HCT116 (cell line): ENCODE measurements around the gene PKMYT1. TPM values are rescaled to one million over a fixed set of nuclear protein-coding genes. Genes with fewer than 3 reads are reported as not detected.

Source experiments
- ATAC-seq: fragments of 200-7000 bp; cut with Tn5 transposase; 2 replicates; pipeline ENCODE4 v1.9.1; 2020; ENCODE audit warnings: mild to moderate bottlenecking, moderate library complexity
- BruUV-seq: library from RNA; stranded (reverse); fragments of 400-500 nt; replicated peaks from 2 replicates; lab custom pipeline; 2021; lab: Mats Ljungman, UMichigan
- CTCF ChIA-PET: fragments of 300-600 bp; sonication (Branson Sonifier 250); formaldehyde crosslinking; loops from one replicate; lab custom pipeline; 2021; ENCODE audit warnings: antibody characterized with exemption; lab: Charles Lee
- POLR2A ChIA-PET: fragments of 300-600, 350-600 bp; sonication (Branson Sonifier 250); formaldehyde crosslinking; loops from one replicate; lab custom pipeline; 2021; ENCODE audit warnings: antibody characterized with exemption; lab: Charles Lee
- RAD21 ChIA-PET, 2 experiments: fragments of 300-600 bp; sonication (Branson Sonifier 250); formaldehyde crosslinking; loops; one replicate each; lab custom pipeline; 2023; ENCODE audit warnings: low total read pairs in 2 of 2; ENCODE audit not compliant: uncharacterized antibody in 2 of 2, unreplicated experiment in 2 of 2, low non-redundant PET in 1 of 2; lab: Charles Lee
- DNase-seq: peaks from one replicate; pipeline ENCODE4 v3.0.0-alpha.2; 2010; ENCODE audit warnings: low read depth, low spot score
- H2AFZ ChIP-seq: fragments of 200-600 bp; shearing (Covaris generic), sonication (generic); 2 replicates; pipeline ENCODE4 v1.6.1; 2017; ENCODE audit warnings: low read depth, mixed run types, mixed read lengths, antibody characterized with exemption, low read length; ENCODE audit not compliant: poor library complexity, severe bottlenecking
- H3K27ac ChIP-seq: 2 replicates; pipeline ENCODE4 v1.5.1; 2012; ENCODE audit warnings: low read depth, low read length
- H3K27me3 ChIP-seq: fragments of 200-600 bp; sonication (generic); 2 replicates; pipeline ENCODE4 v1.6.1; 2016; ENCODE audit warnings: mixed run types, low read length, mixed read lengths; ENCODE audit not compliant: insufficient read depth
- H3K36me3 ChIP-seq, 2 experiments: fragments of 200-500 bp in 1 of 2; fragments of 200-600 bp in 1 of 2; sonication (Bioruptor generic) in 1 of 2; sonication (generic) in 1 of 2; 2 replicates each; pipeline versions ENCODE4 v1.5.1 to v1.6.1; 2014 to 2016; ENCODE audit warnings: low read length in 2 of 2, inconsistent platforms in 1 of 2, mixed read lengths in 1 of 2, mixed run types in 1 of 2; ENCODE audit not compliant: insufficient read depth in 2 of 2, control insufficient read depth in 1 of 2
- H3K4me1 ChIP-seq, 2 experiments: fragments of 200-600 bp in 1 of 2; sonication (generic) in 1 of 2; 2 replicates each; pipeline versions ENCODE4 v1.5.1 to v1.6.1; 2012 to 2017; ENCODE audit warnings: low read length in 2 of 2, inconsistent platforms in 1 of 2, mild to moderate bottlenecking in 1 of 2, mixed read lengths in 1 of 2, mixed run types in 1 of 2, moderate library complexity in 1 of 2; ENCODE audit not compliant: insufficient read depth in 2 of 2, control insufficient read depth in 1 of 2
- H3K4me2 ChIP-seq: fragments of 200-600 bp; sonication (generic); 2 replicates; pipeline ENCODE4 v1.6.1; 2017; ENCODE audit warnings: mixed run types, low read length, mixed read lengths
- H3K4me3 ChIP-seq, 2 experiments: fragments of 200-600 bp in 1 of 2; sonication (generic) in 1 of 2; replicated peaks in 1 of 2; 2 replicates each; pipeline ENCODE4 v1.5.1; 2011 to 2016; ENCODE audit warnings: low read length in 2 of 2, control low read depth in 1 of 2, low read depth in 1 of 2, mild to moderate bottlenecking in 1 of 2, mixed read lengths in 1 of 2, mixed run types in 1 of 2
- H3K79me2 ChIP-seq: fragments of 200-600 bp; sonication (generic); 2 replicates; pipeline ENCODE4 v1.6.1; 2017; ENCODE audit warnings: mild to moderate bottlenecking, mixed run types, low read length, moderate library complexity, mixed read lengths; ENCODE audit not compliant: insufficient read depth
- H3K9ac ChIP-seq: fragments of 200-600 bp; sonication (generic); 2 replicates; pipeline ENCODE4 v1.6.1; 2016; ENCODE audit warnings: low read length, mixed read lengths
- H3K9me2 ChIP-seq: fragments of 200-600 bp; sonication (generic), shearing (Covaris generic); 2 replicates; pipeline ENCODE4 v1.6.1; 2017; ENCODE audit warnings: mixed run types, mild to moderate bottlenecking, moderate library complexity; ENCODE audit not compliant: insufficient read depth
- H3K9me3 ChIP-seq, 2 experiments: fragments of 200-500 bp in 1 of 2; fragments of 200-600 bp in 1 of 2; sonication (Bioruptor generic) in 1 of 2; sonication (generic) in 1 of 2; 2 replicates each; pipeline ENCODE4 v1.6.1; 2014 to 2017; ENCODE audit warnings: low read length in 2 of 2, mixed read lengths in 2 of 2, inconsistent platforms in 1 of 2, low read depth in 1 of 2, mild to moderate bottlenecking in 1 of 2, mixed run types in 1 of 2, moderate library complexity in 1 of 2; ENCODE audit not compliant: control insufficient read depth in 1 of 2, insufficient read depth in 1 of 2
- H4K20me1 ChIP-seq: fragments of 200-600 bp; sonication (generic), shearing (Covaris generic); 2 replicates; pipeline ENCODE4 v1.6.1; 2017; ENCODE audit warnings: mixed run types, mild to moderate bottlenecking, moderate library complexity; ENCODE audit not compliant: insufficient read depth
- ATF3 ChIP-seq: IDR thresholded peaks from 2 replicates; pipeline ENCODE4 v1.6.1; 2012
- CBX3 ChIP-seq: IDR thresholded peaks from 2 replicates; pipeline ENCODE4 v1.6.1; 2012; ENCODE audit warnings: low read depth
- CEBPB ChIP-seq: IDR thresholded peaks from 2 replicates; pipeline ENCODE4 v1.6.1; 2012; ENCODE audit warnings: low read depth
- EGR1 ChIP-seq: IDR thresholded peaks from 2 replicates; pipeline ENCODE4 v1.6.1; 2012; ENCODE audit warnings: low read depth
- EZH2phosphoT487 ChIP-seq: fragments of 200-600 bp; IDR thresholded peaks from 2 replicates; pipeline ENCODE4 v1.6.1; 2018; ENCODE audit warnings: antibody characterized with exemption, borderline replicate concordance
- FOSL1 ChIP-seq: IDR thresholded peaks from 2 replicates; pipeline ENCODE4 v1.6.1; 2012; ENCODE audit warnings: low read depth
- JUND ChIP-seq: IDR thresholded peaks from 2 replicates; pipeline ENCODE4 v1.6.1; 2012
- MAX ChIP-seq: IDR thresholded peaks from 2 replicates; pipeline ENCODE4 v1.6.1; 2012
- POLR2A ChIP-seq: IDR thresholded peaks from 2 replicates; pipeline ENCODE4 v1.7.0; 2011; ENCODE audit warnings: borderline replicate concordance; ENCODE audit not compliant: insufficient read depth, insufficient read length; ENCODE audit errors: extremely low read depth
- POLR2AphosphoS5 ChIP-seq: IDR thresholded peaks from 2 replicates; pipeline ENCODE4 v1.6.1; 2011; ENCODE audit warnings: mild to moderate bottlenecking, low read depth, low read length, moderate library complexity
- RAD21 ChIP-seq: IDR thresholded peaks from 2 replicates; pipeline ENCODE4 v1.6.1; 2012; ENCODE audit warnings: low read depth, mild to moderate bottlenecking
- REST ChIP-seq: IDR thresholded peaks from 2 replicates; pipeline ENCODE4 v1.6.1; 2012; ENCODE audit warnings: low read depth
- SP1 ChIP-seq: IDR thresholded peaks from 2 replicates; pipeline ENCODE4 v1.6.1; 2012; ENCODE audit warnings: low read depth
- SRF ChIP-seq: IDR thresholded peaks from 2 replicates; pipeline ENCODE4 v1.6.1; 2012; ENCODE audit warnings: low read depth
- YY1 ChIP-seq: IDR thresholded peaks from 2 replicates; pipeline ENCODE4 v1.6.1; 2011; ENCODE audit warnings: low read length, low read depth, moderate library complexity, mild to moderate bottlenecking; ENCODE audit not compliant: insufficient replicate concordance; ENCODE audit errors: extremely low read depth
- ZFX ChIP-seq: fragments of 450-650 bp; IDR thresholded peaks from 2 replicates; pipeline ENCODE4 v1.6.1; 2017
- intact Hi-C: fragments of 100-400 bp; cut with micrococcal nuclease; formaldehyde crosslinking; loops from 2 replicates; pipeline ENCODE4 v1.10.0; 2022
- total RNA-seq: library from RNA; stranded (reverse); gene quantifications from one replicate; pipeline ENCODE4 v1.2.1, GENCODE V29; 2021; ENCODE audit not compliant: unreplicated experiment
- TF ChIP-seq, protein P1 (sequence below): IDR thresholded peaks from 2 replicates; pipeline ENCODE4 v1.6.1; 2011; ENCODE audit warnings: mild to moderate bottlenecking, low read length, moderate library complexity; ENCODE audit not compliant: insufficient replicate concordance; ENCODE audit errors: extremely low read depth

PKMYT1 gene
- total RNA-seq, 1 experiment from 2014 or later: 104 TPM

DNA sequence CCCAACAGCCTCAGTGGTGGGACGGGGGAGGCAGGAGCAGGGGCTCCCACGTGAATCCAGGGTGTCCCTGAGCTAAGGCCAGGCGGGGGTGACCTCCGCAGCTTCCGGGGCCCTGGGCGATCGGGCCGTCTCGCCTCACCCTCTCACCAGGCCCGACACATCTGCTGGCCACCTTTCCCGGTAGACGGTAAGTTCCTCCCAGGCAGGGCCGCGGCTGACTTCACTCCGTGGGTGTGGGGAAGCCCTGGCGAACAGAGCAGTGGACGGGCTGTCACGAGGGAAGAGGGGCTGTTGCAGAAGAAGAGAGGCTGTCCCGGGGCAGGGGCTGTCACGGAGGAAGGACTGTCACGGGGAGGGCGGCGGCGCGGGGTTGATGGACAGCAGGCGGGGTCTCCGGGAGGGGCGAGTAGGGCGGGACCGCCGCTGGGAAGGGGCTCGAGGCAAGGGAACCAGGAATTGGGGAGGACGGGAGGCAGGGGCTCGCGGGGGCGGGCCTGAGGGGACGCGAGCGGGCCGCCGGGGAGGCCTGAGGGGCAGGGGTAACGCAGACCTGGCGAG lies 498 bp downstream of the PKMYT1 start:
- TSS peak; percentile 58 for BruUV-seq
- H3K9me3 ChIP-seq: no peaks in the 10 kb centered on the region
- ATAC-seq: peak; percentile 39
- ChIA-PET CTCF (no interaction called here), RAD21 (no interaction called here), POLR2A (interaction anchor here (0.9 to 2.8 kb wide), 3 partner anchors 10 to 41 kb away, joined by 3 to 11 read pairs (median 10); partner anchors contain the start of genes KREMEN2 and TNFRSF12A)
- TF ChIP-seq POLR2A: no peak
- TF ChIP-seq FOSL1: no peak
- TF ChIP-seq CBX3: no peak
- TF ChIP-seq CEBPB: no peak
- no peak for TF ChIP-seq ATF3
- TF ChIP-seq SP1: no peak
- no peak for TF ChIP-seq EGR1
- no peak for TF ChIP-seq MAX
- TF ChIP-seq RAD21: no peak
- no peak for TF ChIP-seq POLR2AphosphoS5
- TF ChIP-seq SRF: no peak
- no peak for TF ChIP-seq EZH2phosphoT487
- no peak for TF ChIP-seq REST
- TF ChIP-seq, protein P1, sequence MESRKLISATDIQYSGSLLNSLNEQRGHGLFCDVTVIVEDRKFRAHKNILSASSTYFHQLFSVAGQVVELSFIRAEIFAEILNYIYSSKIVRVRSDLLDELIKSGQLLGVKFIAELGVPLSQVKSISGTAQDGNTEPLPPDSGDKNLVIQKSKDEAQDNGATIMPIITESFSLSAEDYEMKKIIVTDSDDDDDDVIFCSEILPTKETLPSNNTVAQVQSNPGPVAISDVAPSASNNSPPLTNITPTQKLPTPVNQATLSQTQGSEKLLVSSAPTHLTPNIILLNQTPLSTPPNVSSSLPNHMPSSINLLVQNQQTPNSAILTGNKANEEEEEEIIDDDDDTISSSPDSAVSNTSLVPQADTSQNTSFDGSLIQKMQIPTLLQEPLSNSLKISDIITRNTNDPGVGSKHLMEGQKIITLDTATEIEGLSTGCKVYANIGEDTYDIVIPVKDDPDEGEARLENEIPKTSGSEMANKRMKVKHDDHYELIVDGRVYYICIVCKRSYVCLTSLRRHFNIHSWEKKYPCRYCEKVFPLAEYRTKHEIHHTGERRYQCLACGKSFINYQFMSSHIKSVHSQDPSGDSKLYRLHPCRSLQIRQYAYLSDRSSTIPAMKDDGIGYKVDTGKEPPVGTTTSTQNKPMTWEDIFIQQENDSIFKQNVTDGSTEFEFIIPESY: no peak
- TF ChIP-seq JUND: no peak
- TF ChIP-seq ZFX: no peak
- TF ChIP-seq YY1: no peak
- peak overlapping the region; percentile 99 for H3K9ac ChIP-seq
- no peaks in the 10 kb centered on the region; the same call in 1 of the 2 replicates for H4K20me1 ChIP-seq
- peak overlapping the region; percentile 93 for H3K27ac ChIP-seq
- peaks cover 24 to 44% of the 10 kb centered on the region in 2 experiments for H3K4me1 ChIP-seq
- peaks cover 0 to 32% of the 10 kb centered on the region in 2 experiments; a peak in 2 of 4 replicates for H3K36me3 ChIP-seq
- peak overlapping the region; percentile 89 to 99 for H3K4me3 ChIP-seq
- no peak for DNase-seq
- H3K9me2 ChIP-seq: no peaks in the 10 kb centered on the region
- intact Hi-C loops: loop anchor here (5.0 kb wide), 1 partner anchor 43 kb away; the partner anchor contains the start of genes HCFC1R1, THOC6 and TNFRSF12A
- peak overlapping the region; percentile 86 for H3K4me2 ChIP-seq
- H3K27me3 ChIP-seq: no peaks in the 10 kb centered on the region
- no peak overlapping the region for H2AFZ ChIP-seq
- peaks cover 51% of the 10 kb centered on the region for H3K79me2 ChIP-seq
